ENCODE measurements around the gene COL5A3.

DNA sequence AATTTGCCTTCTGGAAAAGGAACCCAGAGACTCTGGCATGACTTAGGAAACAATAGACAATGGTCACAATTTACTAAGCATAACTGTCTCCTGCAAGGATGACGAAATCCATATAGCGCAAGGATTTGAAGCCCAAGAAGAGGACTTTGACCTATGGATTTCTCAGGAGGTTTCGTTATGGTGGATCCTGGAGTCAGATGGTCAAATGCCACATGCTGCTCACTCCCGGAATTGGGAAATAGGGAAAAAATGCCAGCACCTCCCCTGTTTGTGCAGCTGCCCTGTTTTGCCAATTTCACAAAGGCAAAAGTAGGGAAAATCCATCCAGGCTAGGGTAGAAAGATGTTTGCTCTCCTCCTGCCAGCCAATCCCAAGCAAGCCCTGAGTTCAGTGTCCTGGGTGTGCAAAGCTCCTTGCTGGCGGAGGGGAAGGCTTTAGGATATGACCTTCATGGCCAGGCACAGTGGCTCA lies 26.3 kb upstream of the COL5A3 start:
- TF ChIP-seq, protein P1, sequence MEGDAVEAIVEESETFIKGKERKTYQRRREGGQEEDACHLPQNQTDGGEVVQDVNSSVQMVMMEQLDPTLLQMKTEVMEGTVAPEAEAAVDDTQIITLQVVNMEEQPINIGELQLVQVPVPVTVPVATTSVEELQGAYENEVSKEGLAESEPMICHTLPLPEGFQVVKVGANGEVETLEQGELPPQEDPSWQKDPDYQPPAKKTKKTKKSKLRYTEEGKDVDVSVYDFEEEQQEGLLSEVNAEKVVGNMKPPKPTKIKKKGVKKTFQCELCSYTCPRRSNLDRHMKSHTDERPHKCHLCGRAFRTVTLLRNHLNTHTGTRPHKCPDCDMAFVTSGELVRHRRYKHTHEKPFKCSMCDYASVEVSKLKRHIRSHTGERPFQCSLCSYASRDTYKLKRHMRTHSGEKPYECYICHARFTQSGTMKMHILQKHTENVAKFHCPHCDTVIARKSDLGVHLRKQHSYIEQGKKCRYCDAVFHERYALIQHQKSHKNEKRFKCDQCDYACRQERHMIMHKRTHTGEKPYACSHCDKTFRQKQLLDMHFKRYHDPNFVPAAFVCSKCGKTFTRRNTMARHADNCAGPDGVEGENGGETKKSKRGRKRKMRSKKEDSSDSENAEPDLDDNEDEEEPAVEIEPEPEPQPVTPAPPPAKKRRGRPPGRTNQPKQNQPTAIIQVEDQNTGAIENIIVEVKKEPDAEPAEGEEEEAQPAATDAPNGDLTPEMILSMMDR (IDR thresholded peaks at IDR 0.05), result no peak
- TF ChIP-seq POLR2AphosphoS5 (IDR thresholded peaks at IDR 0.05) (no peak), POLR2A (IDR thresholded peaks at IDR 0.05) (no peak)

All from prostate gland (tissue), 2 donors.